Trophoblast cell (in vitro differentiated cells and primary cell): ENCODE measurements around the gene BTBD7.

Source experiments
- DNase-seq, 2 donors: peaks; one replicate each; pipeline ENCODE4 v3.0.0-alpha.2; 2016
- H2AFZ ChIP-seq: 2 replicates; pipeline ENCODE4 v1.6.1; 2013; ENCODE audit warnings: low read length, moderate library complexity, mild to moderate bottlenecking; ENCODE audit not compliant: insufficient read depth, poor library complexity
- H2AK5ac ChIP-seq: 2 replicates; pipeline ENCODE4 v1.6.1; 2013; ENCODE audit warnings: mild to moderate bottlenecking, low read length
- H2BK120ac ChIP-seq: 2 replicates; pipeline ENCODE4 v1.6.1; 2013; ENCODE audit warnings: low read length, mild to moderate bottlenecking, moderate library complexity; ENCODE audit not compliant: insufficient read depth, poor library complexity
- H2BK12ac ChIP-seq: 2 replicates; pipeline ENCODE4 v1.6.1; 2013; ENCODE audit warnings: mild to moderate bottlenecking, low read length, moderate library complexity
- H2BK5ac ChIP-seq: 2 replicates; pipeline ENCODE4 v1.6.1; 2013; ENCODE audit warnings: low read length, low read depth, moderate library complexity, mild to moderate bottlenecking; ENCODE audit not compliant: poor library complexity
- H3K14ac ChIP-seq: 2 replicates; pipeline ENCODE4 v1.6.1; 2013; ENCODE audit warnings: mild to moderate bottlenecking, low read length
- H3K18ac ChIP-seq: 2 replicates; pipeline ENCODE4 v1.6.1; 2013; ENCODE audit warnings: mild to moderate bottlenecking, low read length
- H3K23ac ChIP-seq: 2 replicates; pipeline ENCODE4 v1.6.1; 2013; ENCODE audit warnings: low read length
- H3K27ac ChIP-seq: 2 replicates; pipeline ENCODE4 v1.5.1; 2013; ENCODE audit warnings: low read depth, mild to moderate bottlenecking, inconsistent platforms, low read length, moderate library complexity
- H3K27me3 ChIP-seq: 2 replicates; pipeline ENCODE4 v1.6.1; 2013; ENCODE audit warnings: inconsistent platforms, mild to moderate bottlenecking, low read length, moderate library complexity; ENCODE audit not compliant: insufficient read depth
- H3K36me3 ChIP-seq, 2 experiments: 1 replicate in 1 of 2; 2 replicates in 1 of 2; pipeline ENCODE4 v1.6.1; 2013; ENCODE audit warnings: low read length in 2 of 2, mild to moderate bottlenecking in 2 of 2, moderate library complexity in 1 of 2; ENCODE audit not compliant: insufficient read depth in 2 of 2, control insufficient read depth in 1 of 2
- H3K4ac ChIP-seq: 2 replicates; pipeline ENCODE4 v1.6.1; 2013; ENCODE audit warnings: low read depth, mild to moderate bottlenecking, low read length, moderate library complexity
- H3K4me1 ChIP-seq, 2 experiments: 1 replicate in 1 of 2; 2 replicates in 1 of 2; pipeline ENCODE4 v1.6.1; 2013; ENCODE audit warnings: low read length in 2 of 2, mild to moderate bottlenecking in 2 of 2, moderate library complexity in 1 of 2; ENCODE audit not compliant: insufficient read depth in 2 of 2, control insufficient read depth in 1 of 2
- H3K4me2 ChIP-seq: 2 replicates; pipeline ENCODE4 v1.6.1; 2013; ENCODE audit warnings: inconsistent platforms, mild to moderate bottlenecking, low read length, moderate library complexity
- H3K4me3 ChIP-seq: 2 replicates; pipeline ENCODE4 v1.5.1; 2013; ENCODE audit warnings: mild to moderate bottlenecking, low read depth, low read length, inconsistent platforms
- H3K79me1 ChIP-seq: one replicate; pipeline ENCODE4 v1.6.1; 2013; ENCODE audit warnings: low read length
- H3K79me2 ChIP-seq: 2 replicates; pipeline ENCODE4 v1.6.1; 2013; ENCODE audit warnings: low read length, mild to moderate bottlenecking; ENCODE audit not compliant: control insufficient read depth, insufficient read depth, poor library complexity
- H3K9ac ChIP-seq: 2 replicates; pipeline ENCODE4 v1.6.1; 2013; ENCODE audit warnings: mild to moderate bottlenecking, low read length
- H3K9me3 ChIP-seq: 2 replicates; pipeline ENCODE4 v1.6.1; 2013; ENCODE audit warnings: low read depth, mild to moderate bottlenecking, control low read depth, inconsistent platforms, low read length; ENCODE audit not compliant: insufficient read depth
- H4K12ac ChIP-seq: 2 replicates; pipeline ENCODE4 v1.6.1; 2013; ENCODE audit warnings: low read depth, mild to moderate bottlenecking, low read length, moderate library complexity
- H4K8ac ChIP-seq: 2 replicates; pipeline ENCODE4 v1.6.1; 2013; ENCODE audit warnings: low read depth, mild to moderate bottlenecking, low read length, moderate library complexity
- H4K91ac ChIP-seq: one replicate; pipeline ENCODE4 v1.6.1; 2013; ENCODE audit warnings: low read depth, mild to moderate bottlenecking, low read length, moderate library complexity
- WGBS: extraction: QIAGEN DNeasy Blood & Tissue Kit; methylation state at CpG from one replicate; pipeline ENCODE4 v1.1.7; 2013; ENCODE audit warnings: missing lambda C conversion rate; ENCODE audit not compliant: insufficient read length, insufficient coverage; ENCODE audit errors: extremely low coverage; 5-methylcytosine and 5-hydroxymethylcytosine counted together

The BTBD7 gene

GRCh38 chr14:93343266-93343665 is 10.4 kb upstream of the BTBD7 start:
- Histone ChIP-seq H3K23ac (no peak overlapping the region), H3K9ac (no peak overlapping the region), H3K9me3 (peaks cover 10% of the 10 kb centered on the region), H2BK5ac (no peak overlapping the region), H4K91ac (no peak overlapping the region), H3K79me1 (no peaks in the 10 kb centered on the region), H3K36me3 (no peaks in the 10 kb centered on the region), H3K18ac (no peak overlapping the region), H3K4ac (no peak overlapping the region), H2BK120ac (no peak overlapping the region), H3K4me2 (no peak overlapping the region), H3K14ac (no peak overlapping the region), H2AK5ac (no peak overlapping the region), H3K27ac (no peak overlapping the region), H3K4me3 (no peak overlapping the region), H3K27me3 (no peaks in the 10 kb centered on the region), H3K4me1 (no peaks in the 10 kb centered on the region), H4K8ac (no peak overlapping the region), H2BK12ac (no peak overlapping the region), H2AFZ (no peak overlapping the region), H4K12ac (no peak overlapping the region), H3K79me2 (no peaks in the 10 kb centered on the region)
- DNase-seq = no peak
- WGBS = no CpG with 5 or more reads among the region's 1 CpG

GRCh38 chr14:93337884-93338283 is 5.0 kb upstream of the BTBD7 start:
- Histone ChIP-seq H3K27ac (no peak overlapping the region), H2AFZ (no peak overlapping the region), H2BK120ac (no peak overlapping the region), H3K27me3 (no peaks in the 10 kb centered on the region), H2AK5ac (no peak overlapping the region), H3K4ac (no peak overlapping the region), H2BK12ac (no peak overlapping the region), H3K4me1 (peaks cover 0 to 2% of the 10 kb centered on the region in 2 experiments), H3K18ac (no peak overlapping the region), H4K8ac (no peak overlapping the region), H3K23ac (no peak overlapping the region), H3K36me3 (no peaks in the 10 kb centered on the region), H3K79me1 (peaks cover 3% of the 10 kb centered on the region), H3K9ac (no peak overlapping the region), H3K14ac (no peak overlapping the region), H4K12ac (no peak overlapping the region), H2BK5ac (no peak overlapping the region), H3K79me2 (peaks cover 1% of the 10 kb centered on the region), H3K4me2 (no peak overlapping the region), H4K91ac (no peak overlapping the region), H3K4me3 (no peak overlapping the region), H3K9me3 (peaks cover 7% of the 10 kb centered on the region)
- no peak for DNase-seq
- WGBS = no CpG with 5 or more reads among the region's 7 CpGs

- H3K23ac ChIP-seq = no peak overlapping the region
- H2BK12ac ChIP-seq = no peak overlapping the region
- no peak overlapping the region for H3K18ac ChIP-seq
- H3K9me3 ChIP-seq = peaks cover 7% of the 10 kb centered on the region
- peaks cover 7% of the 10 kb centered on the region for H3K79me1 ChIP-seq
- no CpG with 5 or more reads among the region's 4 CpGs for WGBS
- no peak overlapping the region for H4K91ac ChIP-seq
- H3K79me2 ChIP-seq = peaks cover 6% of the 10 kb centered on the region
- H2AFZ ChIP-seq = no peak overlapping the region
- no peak overlapping the region for H3K4ac ChIP-seq
- H3K4me1 ChIP-seq = peaks cover 0 to 2% of the 10 kb centered on the region in 2 experiments
- no peak overlapping the region for H2AK5ac ChIP-seq
- no peak overlapping the region for H4K8ac ChIP-seq
- no peak for DNase-seq
- H3K36me3 ChIP-seq = no peaks in the 10 kb centered on the region
- no peak overlapping the region for H3K14ac ChIP-seq
- no peak overlapping the region for H3K4me2 ChIP-seq
- no peak overlapping the region for H3K9ac ChIP-seq
- H4K12ac ChIP-seq = no peak overlapping the region
- no peak overlapping the region for H3K27ac ChIP-seq
- no peak overlapping the region for H2BK120ac ChIP-seq
- no peak overlapping the region for H2BK5ac ChIP-seq
- H3K4me3 ChIP-seq = no peak overlapping the region
- no peaks in the 10 kb centered on the region for H3K27me3 ChIP-seq
Observed at GRCh38 chr14:93337143-93337753, 4.4 kb upstream of the BTBD7 start.

- Histone ChIP-seq H3K36me3 (no peaks in the 10 kb centered on the region), H2BK5ac (no peak overlapping the region), H2AFZ (no peak overlapping the region), H2BK12ac (no peak overlapping the region), H3K4me3 (peak overlapping the region; percentile 82), H3K79me2 (peaks cover 10% of the 10 kb centered on the region), H4K12ac (peak overlapping the region; percentile 87), H3K4me1 (peaks cover 0 to 2% of the 10 kb centered on the region in 2 experiments), H4K91ac (peak overlapping the region; percentile 20), H3K9ac (no peak overlapping the region), H3K9me3 (peaks cover 2% of the 10 kb centered on the region), H3K79me1 (peaks cover 12% of the 10 kb centered on the region), H4K8ac (peak overlapping the region; percentile 74), H3K23ac (no peak overlapping the region), H3K27ac (peak overlapping the region; percentile 48), H3K18ac (no peak overlapping the region), H2BK120ac (no peak overlapping the region), H3K4me2 (peak overlapping the region; percentile 91), H2AK5ac (no peak overlapping the region), H3K4ac (peak overlapping the region; percentile 67), H3K14ac (no peak overlapping the region), H3K27me3 (no peaks in the 10 kb centered on the region)
- no peak for DNase-seq
- WGBS = no CpG with 5 or more reads among the region's 7 CpGs
Observed at GRCh38 chr14:93333631-93334103, 831 bp upstream of the BTBD7 start.
